Mesenchymal stem cell (in vitro differentiated cells and primary cell): ENCODE results near the gene METAP1.
A peak's percentile ranks its signal among the peaks of the same experiment; 100 is the strongest.

Experiments
- DNase-seq: peaks from one replicate; pipeline ENCODE4 v3.0.0-alpha.2; 2013
- H2AFZ ChIP-seq: one replicate; pipeline ENCODE4 v1.6.1; 2013; ENCODE audit warnings: low read depth, mild to moderate bottlenecking, control low read depth, inconsistent platforms, low read length, moderate library complexity
- H2AK5ac ChIP-seq: 2 replicates; pipeline ENCODE4 v1.6.1; 2013; ENCODE audit warnings: low read length, moderate library complexity, mild to moderate bottlenecking, inconsistent platforms; ENCODE audit not compliant: severe bottlenecking
- H2BK120ac ChIP-seq: one replicate; pipeline ENCODE4 v1.6.1; 2013; ENCODE audit warnings: low read depth, mild to moderate bottlenecking, inconsistent platforms, low read length, moderate library complexity
- H2BK12ac ChIP-seq, 2 experiments: one replicate each; pipeline ENCODE4 v1.6.1; 2013; ENCODE audit warnings: inconsistent platforms in 2 of 2, low read length in 2 of 2, mild to moderate bottlenecking in 2 of 2, moderate library complexity in 2 of 2, control low read depth in 1 of 2
- H2BK15ac ChIP-seq: one replicate; pipeline ENCODE4 v1.6.1; 2013; ENCODE audit warnings: mild to moderate bottlenecking, low read depth, inconsistent platforms; ENCODE audit not compliant: poor library complexity, severe bottlenecking
- H2BK5ac ChIP-seq: 2 replicates; pipeline ENCODE4 v1.6.1; 2013; ENCODE audit warnings: low read depth, mild to moderate bottlenecking, low read length, control low read depth, inconsistent platforms; ENCODE audit not compliant: poor library complexity, severe bottlenecking
- H3K14ac ChIP-seq, 2 experiments: one replicate each; pipeline ENCODE4 v1.6.1; 2013; ENCODE audit warnings: inconsistent platforms in 2 of 2, low read length in 2 of 2, control low read depth in 1 of 2, mild to moderate bottlenecking in 1 of 2, moderate library complexity in 1 of 2
- H3K18ac ChIP-seq, 2 experiments: one replicate each; pipeline ENCODE4 v1.6.1; 2013; ENCODE audit warnings: inconsistent platforms in 2 of 2, low read length in 2 of 2, control low read depth in 1 of 2, low read depth in 1 of 2, mild to moderate bottlenecking in 1 of 2
- H3K23ac ChIP-seq, 2 experiments: one replicate each; pipeline ENCODE4 v1.6.1; 2013; ENCODE audit warnings: inconsistent platforms in 2 of 2, low read length in 2 of 2, mild to moderate bottlenecking in 2 of 2, moderate library complexity in 2 of 2, control low read depth in 1 of 2
- H3K27ac ChIP-seq: 2 replicates; pipeline ENCODE4 v1.5.1; 2013; ENCODE audit warnings: mild to moderate bottlenecking, moderate library complexity, low read length, control low read depth, inconsistent platforms; ENCODE audit not compliant: poor library complexity, severe bottlenecking
- H3K27me3 ChIP-seq, 2 experiments: 2 replicates each; pipeline versions ENCODE4 v1.6.1 to v1.7.0; 2013; ENCODE audit warnings: low read length in 2 of 2, mild to moderate bottlenecking in 2 of 2, moderate library complexity in 2 of 2, control low read depth in 1 of 2, inconsistent platforms in 1 of 2; ENCODE audit not compliant: control insufficient read depth in 1 of 2, insufficient read depth in 1 of 2
- H3K36me3 ChIP-seq, 2 experiments: 2 replicates each; pipeline versions ENCODE4 v1.6.1 to v1.7.0; 2013; ENCODE audit warnings: low read length in 2 of 2, control low read depth in 1 of 2, inconsistent platforms in 1 of 2, low read depth in 1 of 2, mild to moderate bottlenecking in 1 of 2; ENCODE audit not compliant: insufficient read depth in 2 of 2, control insufficient read depth in 1 of 2
- H3K4ac ChIP-seq, 2 experiments: one replicate each; pipeline ENCODE4 v1.6.1; 2013; ENCODE audit warnings: inconsistent platforms in 2 of 2, low read length in 2 of 2, mild to moderate bottlenecking in 2 of 2, moderate library complexity in 2 of 2, control low read depth in 1 of 2, low read depth in 1 of 2
- H3K4me1 ChIP-seq: 2 replicates; pipeline ENCODE4 v1.6.1; 2013; ENCODE audit warnings: low read depth, low read length, control low read depth; ENCODE audit not compliant: control insufficient read depth, insufficient read depth
- H3K4me2 ChIP-seq: 2 replicates; pipeline ENCODE4 v1.6.1; 2013; ENCODE audit warnings: low read length, mild to moderate bottlenecking, inconsistent platforms; ENCODE audit not compliant: poor library complexity, severe bottlenecking
- H3K4me3 ChIP-seq, 2 experiments: 2 replicates each; pipeline versions ENCODE4 v1.5.1 to v1.7.0; 2013; ENCODE audit warnings: low read length in 2 of 2, mild to moderate bottlenecking in 2 of 2, control low read depth in 1 of 2, low read depth in 1 of 2; ENCODE audit not compliant: insufficient read depth in 1 of 2
- H3K79me1 ChIP-seq: replicated peaks from 2 replicates; pipeline ENCODE4 v1.6.1; 2013; ENCODE audit warnings: mild to moderate bottlenecking, control low read depth, low read length, inconsistent platforms; ENCODE audit not compliant: poor library complexity, severe bottlenecking
- H3K9ac ChIP-seq: 2 replicates; pipeline ENCODE4 v1.7.0; 2013; ENCODE audit warnings: mild to moderate bottlenecking, low read length, moderate library complexity
- H3K9me3 ChIP-seq: 2 replicates; pipeline ENCODE4 v1.7.0; 2013; ENCODE audit warnings: mild to moderate bottlenecking, low read length; ENCODE audit not compliant: control insufficient read depth
- H4K8ac ChIP-seq: one replicate; pipeline ENCODE4 v1.6.1; 2013; ENCODE audit warnings: inconsistent platforms, mild to moderate bottlenecking, low read length, moderate library complexity
- H4K91ac ChIP-seq: one replicate; pipeline ENCODE4 v1.6.1; 2013; ENCODE audit warnings: mild to moderate bottlenecking, low read length, inconsistent platforms
- WGBS: methylation state at CpG from one replicate; pipeline ENCODE4 v1.1.7; 2013; ENCODE audit warnings: mixed read lengths; 5-methylcytosine and 5-hydroxymethylcytosine counted together

METAP1 gene

GRCh38 chr4:98993419-98994071 lies 2.0 kb upstream of the METAP1 start:
- 95% methylated on average over 39 of the region's 39 CpGs for WGBS
- Histone ChIP-seq H2BK5ac (no peak overlapping the region), H3K27me3 (no peaks in the 10 kb centered on the region), H3K36me3 (no peaks in the 10 kb centered on the region), H3K27ac (no peak overlapping the region), H3K4me3 (no peak overlapping the region), H2AK5ac (peak overlapping the region; percentile 77), H2BK12ac (peak overlapping the region in 1 of 2 experiments; percentile 63), H2BK15ac (no peak overlapping the region), H2AFZ (no peak overlapping the region), H3K4ac (no peak overlapping the region), H2BK120ac (no peak overlapping the region), H4K8ac (no peak overlapping the region), H4K91ac (no peak overlapping the region), H3K23ac (no peak overlapping the region), H3K4me2 (no peak overlapping the region), H3K9me3 (no peaks in the 10 kb centered on the region), H3K4me1 (peaks cover 5% of the 10 kb centered on the region), H3K9ac (no peak overlapping the region), H3K18ac (no peak overlapping the region), H3K14ac (no peak overlapping the region), H3K79me1 (peaks cover 4% of the 10 kb centered on the region)
- no peak for DNase-seq

GRCh38 chr4:98994474-98995182 lies 893 bp upstream of the METAP1 start:
- Histone ChIP-seq H3K27me3 (no peaks in the 10 kb centered on the region), H4K8ac (no peak overlapping the region), H2BK120ac (no peak overlapping the region), H3K4me3 (peak overlapping the region; percentile 54 to 91), H3K4ac (peak overlapping the region in 1 of 2 experiments; percentile 60), H3K9me3 (no peaks in the 10 kb centered on the region), H3K14ac (peak overlapping the region in 1 of 2 experiments; percentile 70), H3K23ac (peak overlapping the region in 1 of 2 experiments; percentile 88), H3K4me1 (peaks cover 5% of the 10 kb centered on the region), H3K4me2 (peak overlapping the region; percentile 64), H2BK12ac (peak overlapping the region in 1 of 2 experiments; percentile 72), H3K79me1 (peaks cover 4% of the 10 kb centered on the region), H2BK5ac (peak overlapping the region; percentile 22), H4K91ac (no peak overlapping the region), H3K27ac (peak overlapping the region; percentile 89), H3K36me3 (no peaks in the 10 kb centered on the region), H2AK5ac (no peak overlapping the region), H2AFZ (peak overlapping the region; percentile 81), H3K9ac (peak overlapping the region; percentile 95), H3K18ac (peak overlapping the region in 1 of 2 experiments; percentile 76), H2BK15ac (no peak overlapping the region)
- 52% methylated on average over 14 of the region's 17 CpGs for WGBS
- DNase-seq: no peak

DNA sequence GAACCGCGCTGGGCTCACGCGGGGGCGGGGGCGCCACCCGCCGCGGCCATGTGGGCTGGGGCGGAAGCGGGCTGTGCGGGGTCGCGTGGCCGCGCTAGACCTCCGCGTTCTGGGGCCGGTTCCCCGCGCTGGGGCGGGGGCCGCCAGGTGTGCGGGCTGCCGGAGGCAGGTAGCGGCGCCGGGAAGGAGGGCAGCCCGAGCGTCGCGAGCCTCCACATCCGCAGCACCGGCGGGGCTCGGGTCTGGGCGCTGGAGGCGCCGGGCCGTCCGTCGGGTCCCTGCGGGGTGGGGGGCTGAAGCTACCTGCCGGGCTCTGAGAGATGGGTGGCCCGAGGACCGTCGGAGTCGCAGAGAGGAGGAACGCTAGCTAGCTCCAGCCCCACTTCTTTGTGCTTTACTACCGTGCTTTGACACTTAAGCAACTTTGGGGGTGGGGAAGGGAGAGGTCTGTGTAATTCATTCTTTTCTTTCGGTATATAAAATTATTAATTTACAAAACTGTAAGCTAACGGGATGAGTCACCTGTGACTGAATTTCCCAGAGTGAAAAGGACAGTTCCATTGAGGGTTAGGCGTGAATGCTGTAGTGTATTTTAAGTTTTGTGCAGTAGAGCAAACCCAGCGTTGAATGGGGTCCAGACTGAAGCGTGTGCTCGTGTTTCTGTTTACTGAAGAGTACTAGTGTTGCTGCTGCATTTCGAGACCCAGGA lies 689 bp downstream of the METAP1 start:
- peak overlapping the region; percentile 35 for H3K27ac ChIP-seq
- H3K9me3 ChIP-seq: no peaks in the 10 kb centered on the region
- H3K4me1 ChIP-seq: peaks cover 5% of the 10 kb centered on the region
- WGBS: 2% methylated on average over 48 of the region's 57 CpGs
- H3K36me3 ChIP-seq: no peaks in the 10 kb centered on the region
- H2BK12ac ChIP-seq: peak overlapping the region in 1 of 2 experiments; percentile 64
- peak overlapping the region; percentile 15 to 58 for H3K4ac ChIP-seq
- H2BK120ac ChIP-seq: peak overlapping the region; percentile 52
- peak overlapping the region; percentile 53 to 94 for H3K18ac ChIP-seq
- no peak overlapping the region for H2AK5ac ChIP-seq
- H3K9ac ChIP-seq: peak overlapping the region; percentile 89
- H3K23ac ChIP-seq: peak overlapping the region in 1 of 2 experiments; percentile 77
- H3K4me3 ChIP-seq: peak overlapping the region; percentile 85 to 98
- H3K14ac ChIP-seq: peak overlapping the region in 1 of 2 experiments; percentile 92
- peak overlapping the region; percentile 81 for H2BK5ac ChIP-seq
- peak overlapping the region; percentile 37 for H2AFZ ChIP-seq
- H2BK15ac ChIP-seq: peak overlapping the region; percentile 95
- no peak overlapping the region for H4K91ac ChIP-seq
- no peaks in the 10 kb centered on the region for H3K27me3 ChIP-seq
- H3K4me2 ChIP-seq: peak overlapping the region; percentile 52
- peaks cover 4% of the 10 kb centered on the region for H3K79me1 ChIP-seq
- DNase-seq: peak; percentile 60
- H4K8ac ChIP-seq: no peak overlapping the region

- Histone ChIP-seq H2BK120ac (no peak overlapping the region), H2BK12ac (no peak overlapping the region), H2AK5ac (no peak overlapping the region), H3K14ac (no peak overlapping the region), H3K27ac (peak overlapping the region; percentile 35), H4K8ac (no peak overlapping the region), H3K79me1 (peaks cover 4% of the 10 kb centered on the region), H3K4me1 (peaks cover 5% of the 10 kb centered on the region), H3K9me3 (no peaks in the 10 kb centered on the region), H3K23ac (no peak overlapping the region), H3K4ac (no peak overlapping the region), H3K18ac (no peak overlapping the region), H3K9ac (peak overlapping the region; percentile 89), H3K4me2 (peak overlapping the region; percentile 52), H3K4me3 (peak overlapping the region; percentile 32 to 85), H2BK15ac (no peak overlapping the region), H3K36me3 (no peaks in the 10 kb centered on the region), H3K27me3 (no peaks in the 10 kb centered on the region), H2AFZ (no peak overlapping the region), H4K91ac (no peak overlapping the region), H2BK5ac (no peak overlapping the region)
- WGBS: 14% methylated on average over 4 of the region's 5 CpGs
- no peak for DNase-seq
Measured at GRCh38 chr4:98996765-98997068, 1.2 kb downstream of the METAP1 start.
